SK-N-SH (cell line): ENCODE results near the gene ZNF487.

Experiments
- CHD2 ChIP-seq: fragments of 150-350 bp; IDR thresholded peaks from 2 replicates; pipeline ENCODE4 v1.6.1; 2018; ENCODE audit warnings: low read length; ENCODE audit not compliant: partially characterized antibody
- FOSL2 ChIP-seq: IDR thresholded peaks from 2 replicates; pipeline ENCODE4 v1.4.0; 2012; ENCODE audit warnings: low read depth, mild to moderate bottlenecking, moderate library complexity, borderline replicate concordance
- FOXM1 ChIP-seq: IDR thresholded peaks from 2 replicates; pipeline ENCODE4 v1.4.0; 2012; ENCODE audit warnings: low read depth, mild to moderate bottlenecking
- RAD21 ChIP-seq: IDR thresholded peaks from 2 replicates; pipeline ENCODE4 v1.6.1; 2012; ENCODE audit warnings: mild to moderate bottlenecking, low read length
- TAF1 ChIP-seq: IDR thresholded peaks from 2 replicates; pipeline ENCODE4 v1.6.1; 2012; ENCODE audit warnings: low read depth, mild to moderate bottlenecking, low read length, moderate library complexity, borderline replicate concordance
- TF ChIP-seq, protein P1 (sequence below): IDR thresholded peaks from 2 replicates; pipeline ENCODE4 v1.4.0; 2012; ENCODE audit warnings: low read depth

DNA sequence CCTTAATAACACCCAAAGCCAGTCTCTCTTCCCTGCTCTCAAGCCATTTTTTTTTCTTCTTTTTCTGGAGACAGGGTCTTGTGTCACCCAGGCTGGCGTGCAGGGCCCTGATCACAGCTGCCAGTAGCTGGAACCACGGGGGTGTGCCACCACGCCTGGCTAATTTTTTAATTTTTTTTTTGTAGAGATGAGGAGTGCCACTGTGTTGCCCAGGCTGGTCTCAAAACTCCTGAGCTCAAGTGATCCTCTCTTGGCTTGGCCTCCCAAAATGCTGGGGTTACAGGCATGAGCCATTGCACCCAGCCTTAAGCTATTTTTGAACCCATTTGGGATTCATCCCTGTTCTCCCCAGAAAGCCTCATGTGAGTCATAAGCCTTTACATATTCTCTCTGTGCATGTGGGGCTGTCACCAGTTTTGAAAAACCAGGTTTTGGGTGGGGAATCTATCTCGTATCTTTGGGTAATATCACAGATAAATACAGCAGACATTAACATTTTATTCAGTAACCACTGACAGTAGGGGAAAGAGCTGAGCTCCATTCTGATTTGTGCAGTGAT is 15.5 kb downstream of the ZNF487 start:
- no peak for TF ChIP-seq FOXM1
- TF ChIP-seq, protein P1, sequence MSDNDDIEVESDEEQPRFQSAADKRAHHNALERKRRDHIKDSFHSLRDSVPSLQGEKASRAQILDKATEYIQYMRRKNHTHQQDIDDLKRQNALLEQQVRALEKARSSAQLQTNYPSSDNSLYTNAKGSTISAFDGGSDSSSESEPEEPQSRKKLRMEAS, result no peak
- no peak for TF ChIP-seq RAD21
- TF ChIP-seq FOSL2, result no peak
- no peak for TF ChIP-seq TAF1
- TF ChIP-seq CHD2, result no peak
